Gastroesophageal sphincter (tissue), 4 donors: ENCODE measurements around the gene PLCB4. TPM values are rescaled to one million over a fixed set of nuclear protein-coding genes. Genes with fewer than 3 reads are reported as not detected.

Experiments
- ATAC-seq: fragments of 150-250 bp; one replicate; pipeline ENCODE4 v1.9.1; 2016; ENCODE audit warnings: mild to moderate bottlenecking, moderate library complexity
- H3K27ac ChIP-seq, 4 donors: fragments of 200-600 bp; sonication (generic) in 3 of 4; 1 replicate in 3 of 4; 2 replicates in 1 of 4; pipeline ENCODE4 v1.5.1; 2016 to 2019
- H3K27me3 ChIP-seq: fragments of 200-600 bp; sonication (generic); one replicate; pipeline ENCODE4 v1.5.1; 2019
- H3K36me3 ChIP-seq, 2 donors: fragments of 200-600 bp; sonication (generic); one replicate each; pipeline ENCODE4 v1.5.1; 2019; ENCODE audit warnings: control low read depth in 1 of 2
- H3K4me1 ChIP-seq, 3 donors: fragments of 200-600 bp; sonication (generic); 1 replicate in 2 of 3; 2 replicates in 1 of 3; pipeline ENCODE4 v1.5.1; 2016 to 2019; ENCODE audit warnings: control low read depth in 2 of 3
- H3K4me3 ChIP-seq, 2 donors: fragments of 200-600 bp; sonication (generic); one replicate each; pipeline ENCODE4 v1.5.1; 2019; ENCODE audit warnings: mild to moderate bottlenecking in 1 of 2, moderate library complexity in 1 of 2
- H3K9me3 ChIP-seq, 3 donors: fragments of 200-600 bp; sonication (generic); one replicate each; pipeline ENCODE4 v1.5.1; 2017 to 2019; ENCODE audit warnings: control low read depth in 2 of 3
- CTCF ChIP-seq, 4 experiments: fragments of 200-600 bp in 2 of 4; fragments of 450-650 bp in 2 of 4; sonication (generic) in 1 of 4; IDR thresholded peaks; one replicate each; pipeline ENCODE4 v1.5.1; 2017 to 2019; ENCODE audit warnings: antibody characterized with exemption in 4 of 4, mild to moderate bottlenecking in 2 of 4, moderate library complexity in 2 of 4
- EP300 ChIP-seq: sonication (generic); formaldehyde crosslinking; IDR thresholded peaks from one replicate; pipeline ENCODE4 v1.6.1; 2017; ENCODE audit warnings: antibody characterized with exemption, mild to moderate bottlenecking
- POLR2A ChIP-seq, 2 donors: fragments of 450-650 bp; IDR thresholded peaks; one replicate each; pipeline ENCODE4 v1.6.1; 2017; ENCODE audit warnings: antibody characterized with exemption in 2 of 2, mild to moderate bottlenecking in 2 of 2, moderate library complexity in 1 of 2
- POLR2AphosphoS5 ChIP-seq: sonication (generic); formaldehyde crosslinking; IDR thresholded peaks from one replicate; pipeline ENCODE4 v1.6.1; 2017; ENCODE audit warnings: antibody characterized with exemption
- WGBS, 2 donors: methylation state at CpG; one replicate each; pipeline ENCODE4 v1.1.5; 2018; ENCODE audit warnings: low coverage in 1 of 2; 5-methylcytosine and 5-hydroxymethylcytosine counted together
- total RNA-seq, 4 donors: library from RNA; depleted of rRNA; stranded (reverse); fragments of >200 nt; gene quantifications; one replicate each; pipeline ENCODE4 v1.1.0, GENCODE V29; 2016

PLCB4 gene
- total RNA-seq, 4 donors from 2014 or later = 21.9 to 109 (median 59.1) TPM

GRCh38 chr20:9206486-9206885 is 137.6 kb downstream of the PLCB4 start:
- H3K4me1 ChIP-seq = peaks cover 0 to 22% (median 0%) of the 10 kb centered on the region in 3 donors
- H3K27me3 ChIP-seq = no peaks in the 10 kb centered on the region
- H3K36me3 ChIP-seq = no peaks in the 10 kb centered on the region
- no peak overlapping the region for H3K27ac ChIP-seq
- no peaks in the 10 kb centered on the region for H3K9me3 ChIP-seq
- ATAC-seq = no peak
- H3K4me3 ChIP-seq = no peak overlapping the region
- TF ChIP-seq EP300 (no peak), POLR2A (IDR thresholded peaks at IDR 0.05) (no peak), CTCF (IDR thresholded peaks at IDR 0.05) (no peak)

GRCh38 chr20:9207253-9207652 is 138.4 kb downstream of the PLCB4 start:
- H3K36me3 ChIP-seq = no peaks in the 10 kb centered on the region
- H3K27me3 ChIP-seq = no peaks in the 10 kb centered on the region
- H3K4me3 ChIP-seq = no peak overlapping the region
- no peaks in the 10 kb centered on the region for H3K9me3 ChIP-seq
- ATAC-seq = no peak
- 88% methylated on average over 4 to 5 of the region's 5 CpGs for WGBS, 2 donors
- no peak overlapping the region for H3K27ac ChIP-seq
- H3K4me1 ChIP-seq = peaks cover 0 to 22% (median 0%) of the 10 kb centered on the region in 3 donors
- TF ChIP-seq POLR2A (IDR thresholded peaks at IDR 0.05) (no peak), CTCF (IDR thresholded peaks at IDR 0.05) (no peak), EP300 (no peak), POLR2AphosphoS5 (no peak)

GRCh38 chr20:9210356-9210755 is 141.5 kb downstream of the PLCB4 start:
- no peaks in the 10 kb centered on the region for H3K9me3 ChIP-seq
- ATAC-seq = no peak
- no peak overlapping the region for H3K4me3 ChIP-seq
- no peaks in the 10 kb centered on the region for H3K27me3 ChIP-seq
- H3K4me1 ChIP-seq = peaks cover 0 to 25% (median 0%) of the 10 kb centered on the region in 3 donors
- no peaks in the 10 kb centered on the region for H3K36me3 ChIP-seq
- H3K27ac ChIP-seq = no peak overlapping the region
- 67 to 71% methylated on average over 5 of the region's 5 CpGs for WGBS, 2 donors
- no peak for TF ChIP-seq POLR2AphosphoS5
- TF ChIP-seq CTCF (IDR thresholded peaks at IDR 0.05) = no peak
- TF ChIP-seq POLR2A (IDR thresholded peaks at IDR 0.05) = no peak
- no peak for TF ChIP-seq EP300

GRCh38 chr20:9211016-9211760 is 142.3 kb downstream of the PLCB4 start:
- Histone ChIP-seq H3K4me3 (no peak overlapping the region), H3K27me3 (no peaks in the 10 kb centered on the region), H3K27ac (no peak overlapping the region), H3K36me3 (no peaks in the 10 kb centered on the region), H3K9me3 (no peaks in the 10 kb centered on the region), H3K4me1 (peaks cover 0 to 19% (median 0%) of the 10 kb centered on the region in 3 donors)
- no peak for ATAC-seq
- 71 to 75% methylated on average over 3 to 4 of the region's 4 CpGs for WGBS, 2 donors
- TF ChIP-seq POLR2A (IDR thresholded peaks at IDR 0.05) = no peak

- ATAC-seq = no peak
- WGBS, 2 donors = 84 to 100% methylated on average over 2 of the region's 2 CpGs
- H3K36me3 ChIP-seq = no peaks in the 10 kb centered on the region
- no peaks in the 10 kb centered on the region for H3K27me3 ChIP-seq
- peak overlapping the region in 1 of 4 donors; percentile 12 for H3K27ac ChIP-seq
- no peaks in the 10 kb centered on the region for H3K9me3 ChIP-seq
- TF ChIP-seq CTCF (IDR thresholded peaks at IDR 0.05) = no peak
- TF ChIP-seq POLR2AphosphoS5 = no peak
- no peak for TF ChIP-seq POLR2A (IDR thresholded peaks at IDR 0.05)
- TF ChIP-seq EP300 = no peak
- peaks cover 0 to 21% (median 0%) of the 10 kb centered on the region in 3 donors for H3K4me1 ChIP-seq
- H3K4me3 ChIP-seq = no peak overlapping the region
These were observed 143.8 kb downstream of the PLCB4 start for GRCh38 chr20:9212735-9213134.
